Fibroblast of the aortic adventitia (primary cell): ENCODE results near the gene CEMIP. TPM values are rescaled to one million over a fixed set of nuclear protein-coding genes. Genes with fewer than 3 reads are reported as not detected.
A peak's percentile ranks its signal among the peaks of the same experiment; 100 is the strongest.

Source experiments
- DNase-seq: peaks from one replicate; pipeline ENCODE4 v3.0.0-alpha.2; 2010; ENCODE audit warnings: low read depth
- H3K4me3 ChIP-seq: 2 replicates; pipeline ENCODE4 v1.5.1; 2011; ENCODE audit warnings: low read depth, mild to moderate bottlenecking, control low read depth, low read length, moderate library complexity
- total RNA-seq: library from RNA; depleted of rRNA; stranded (reverse); fragments of >200 nt; gene quantifications from 2 replicates; pipeline ENCODE4 v1.2.3, GENCODE V29; 2012; ENCODE audit warnings: low replicate concordance
- TF ChIP-seq, protein P1 (sequence below): IDR thresholded peaks from 2 replicates; pipeline ENCODE4 v1.5.1; 2011; ENCODE audit warnings: mild to moderate bottlenecking, low read length, control low read depth, inconsistent platforms; ENCODE audit not compliant: insufficient read depth

Gene CEMIP
- total RNA-seq, 1 donor, result 225 TPM

DNA sequence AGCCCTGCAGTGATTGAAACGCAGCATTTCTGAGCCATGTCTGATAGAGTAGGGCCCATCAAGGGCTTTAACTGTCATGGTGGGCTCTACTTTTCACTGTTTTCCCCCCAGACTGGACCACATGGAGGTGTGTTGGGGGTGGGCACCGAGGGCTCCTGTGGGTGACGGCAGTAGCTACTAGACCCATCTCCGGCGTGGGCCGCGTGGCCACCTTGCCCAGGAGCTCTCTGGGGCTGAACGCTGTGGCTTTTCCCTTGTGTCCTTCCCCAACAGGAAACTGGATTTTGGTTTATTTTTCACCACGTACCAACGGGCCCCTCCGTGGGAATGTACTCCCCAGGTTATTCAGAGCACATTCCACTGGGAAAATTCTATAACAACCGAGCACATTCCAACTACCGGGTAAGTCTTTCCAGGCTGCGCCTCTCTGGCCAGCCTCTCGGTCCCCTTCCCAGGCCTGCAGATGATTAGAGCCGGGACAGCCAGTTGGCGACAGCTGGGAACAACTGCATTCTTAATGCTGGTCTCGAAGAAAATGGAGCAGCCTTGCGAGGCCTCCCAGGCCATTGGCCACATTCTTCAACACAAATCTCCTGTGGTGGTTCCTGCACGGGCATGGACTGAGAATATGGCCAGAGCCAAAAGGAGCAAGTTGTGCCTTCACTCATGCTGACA, 142.7 kb downstream of the CEMIP start:
- TF ChIP-seq, protein P1, sequence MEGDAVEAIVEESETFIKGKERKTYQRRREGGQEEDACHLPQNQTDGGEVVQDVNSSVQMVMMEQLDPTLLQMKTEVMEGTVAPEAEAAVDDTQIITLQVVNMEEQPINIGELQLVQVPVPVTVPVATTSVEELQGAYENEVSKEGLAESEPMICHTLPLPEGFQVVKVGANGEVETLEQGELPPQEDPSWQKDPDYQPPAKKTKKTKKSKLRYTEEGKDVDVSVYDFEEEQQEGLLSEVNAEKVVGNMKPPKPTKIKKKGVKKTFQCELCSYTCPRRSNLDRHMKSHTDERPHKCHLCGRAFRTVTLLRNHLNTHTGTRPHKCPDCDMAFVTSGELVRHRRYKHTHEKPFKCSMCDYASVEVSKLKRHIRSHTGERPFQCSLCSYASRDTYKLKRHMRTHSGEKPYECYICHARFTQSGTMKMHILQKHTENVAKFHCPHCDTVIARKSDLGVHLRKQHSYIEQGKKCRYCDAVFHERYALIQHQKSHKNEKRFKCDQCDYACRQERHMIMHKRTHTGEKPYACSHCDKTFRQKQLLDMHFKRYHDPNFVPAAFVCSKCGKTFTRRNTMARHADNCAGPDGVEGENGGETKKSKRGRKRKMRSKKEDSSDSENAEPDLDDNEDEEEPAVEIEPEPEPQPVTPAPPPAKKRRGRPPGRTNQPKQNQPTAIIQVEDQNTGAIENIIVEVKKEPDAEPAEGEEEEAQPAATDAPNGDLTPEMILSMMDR, result no peak
- no peak for DNase-seq
- no peak overlapping the region for H3K4me3 ChIP-seq

DNA sequence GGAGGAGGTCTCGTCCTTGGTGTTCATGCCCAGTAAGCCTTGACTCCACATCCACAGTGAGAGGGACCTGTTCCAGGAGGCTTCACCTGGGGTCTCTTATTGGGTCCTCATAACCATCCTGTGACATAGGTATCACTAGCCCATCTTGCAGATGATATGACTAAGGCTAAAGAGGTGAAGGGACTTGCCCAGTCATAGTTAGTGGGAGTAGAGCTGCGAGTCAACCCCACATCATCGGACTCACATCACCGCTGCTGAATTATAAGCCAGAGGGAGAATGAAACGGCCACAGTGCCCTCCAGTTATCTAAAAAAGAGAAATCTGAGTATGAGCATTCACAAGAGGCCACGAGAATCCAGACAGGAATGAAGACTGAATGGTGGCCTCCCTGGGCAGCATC, 144.5 kb downstream of the CEMIP start:
- TF ChIP-seq, protein P1, result no peak
- DNase-seq, result no peak
- H3K4me3 ChIP-seq, result no peak overlapping the region

DNA sequence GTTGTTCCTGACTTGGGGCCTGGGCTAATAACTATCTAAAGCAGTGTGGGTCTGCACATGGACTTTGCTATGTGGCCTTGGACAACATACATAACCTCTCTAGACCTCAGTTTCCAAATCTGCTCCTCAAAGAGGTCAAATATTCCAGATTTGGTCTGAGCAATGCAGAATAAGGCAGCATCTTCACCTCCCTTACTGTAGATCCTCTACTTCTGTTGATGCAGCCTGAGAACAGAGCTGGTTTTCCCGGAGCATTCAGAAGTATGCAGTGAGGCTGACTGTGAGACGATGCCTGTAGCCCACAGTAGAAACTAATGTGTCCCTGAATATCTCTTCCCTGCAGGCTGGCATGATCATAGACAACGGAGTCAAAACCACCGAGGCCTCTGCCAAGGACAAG, 145.1 kb downstream of the CEMIP start:
- no peak for DNase-seq
- TF ChIP-seq, protein P1, result no peak
- H3K4me3 ChIP-seq, result no peak overlapping the region

DNA sequence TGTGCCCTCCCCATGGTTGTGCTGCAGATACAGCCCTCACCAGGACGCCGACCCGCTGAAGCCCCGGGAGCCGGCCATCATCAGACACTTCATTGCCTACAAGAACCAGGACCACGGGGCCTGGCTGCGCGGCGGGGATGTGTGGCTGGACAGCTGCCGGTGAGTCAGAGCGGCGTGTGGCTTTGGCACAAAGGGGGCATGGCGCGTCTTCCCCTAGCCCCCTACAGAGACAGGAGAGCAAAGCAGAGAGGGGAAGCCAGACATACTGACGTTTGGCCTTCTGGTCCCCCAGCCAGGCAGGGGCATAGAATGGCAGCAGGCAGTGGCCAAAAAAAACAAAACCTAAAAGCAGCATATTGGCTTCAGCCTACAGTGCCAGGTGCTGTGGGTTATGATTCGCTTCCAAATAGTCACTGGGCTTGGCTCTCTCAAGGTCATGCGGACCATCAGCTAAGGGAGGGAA, 146.5 kb downstream of the CEMIP start:
- H3K4me3 ChIP-seq, result no peak overlapping the region
- DNase-seq, result no peak
- TF ChIP-seq, protein P1, result no peak

DNA sequence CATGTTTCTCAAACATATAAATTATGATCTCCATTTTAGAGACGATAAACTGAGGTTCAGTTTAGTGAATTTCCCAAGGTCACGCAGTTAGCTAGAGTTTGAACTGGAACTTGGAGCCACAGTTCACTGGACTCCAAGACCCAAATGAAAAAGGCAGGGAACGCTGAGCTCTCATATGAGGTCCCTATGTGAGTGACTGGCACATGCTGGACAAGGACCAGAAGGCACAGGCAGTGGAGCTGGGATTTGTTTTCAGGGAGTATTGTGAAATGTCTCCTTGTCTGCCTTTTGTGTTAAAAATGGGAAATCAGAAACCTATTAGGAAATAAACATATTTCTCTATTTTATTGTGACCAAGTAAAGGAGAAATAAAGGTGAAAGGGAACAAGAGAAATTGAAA, 147.0 kb downstream of the CEMIP start:
- DNase-seq, result no peak
- TF ChIP-seq, protein P1, result no peak

DNA sequence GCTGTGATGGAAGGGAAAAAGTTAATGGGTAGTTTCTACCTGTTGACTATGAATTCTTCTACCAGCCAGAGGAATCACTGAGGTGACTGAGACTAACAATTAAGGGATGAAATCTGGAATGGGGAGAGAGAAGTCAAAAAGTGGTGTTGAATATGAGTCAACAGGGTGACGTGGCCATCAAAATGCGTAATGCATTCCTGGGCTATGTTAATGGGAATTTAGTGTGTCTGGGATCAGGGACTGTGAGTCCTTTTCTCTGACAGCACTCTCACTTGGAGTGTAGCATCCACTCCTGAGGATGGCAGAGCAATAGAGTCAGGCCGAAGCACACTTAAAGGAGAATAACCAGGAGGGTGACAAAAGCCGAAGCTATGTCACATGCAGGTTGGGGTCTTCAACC, 150.1 kb downstream of the CEMIP start:
- TF ChIP-seq, protein P1, result no peak
- H3K4me3 ChIP-seq, result no peak overlapping the region
- peak; percentile 60 for DNase-seq

More for the DNA sequence above, 147.0 kb downstream of the CEMIP start:
- H3K4me3 ChIP-seq, result no peak overlapping the region

DNA sequence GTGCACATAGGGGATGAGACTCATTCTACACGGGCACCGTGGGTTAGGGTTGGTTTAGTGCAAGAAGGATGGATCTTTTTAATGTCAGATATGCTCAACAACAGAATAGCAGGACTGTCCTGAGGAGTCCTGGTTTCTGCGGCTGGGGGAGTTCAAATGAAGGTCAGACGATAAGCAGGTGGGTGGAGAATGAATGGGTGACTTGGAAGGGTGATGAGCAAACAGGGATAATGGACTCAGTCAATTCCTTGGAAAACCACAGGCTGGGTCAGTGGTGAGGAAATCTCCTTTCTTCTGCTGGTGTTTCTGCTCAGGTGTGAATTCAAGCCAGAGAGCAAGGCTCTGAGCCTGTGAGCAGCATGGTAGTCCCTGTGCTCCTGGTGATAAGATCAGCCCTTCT, 150.5 kb downstream of the CEMIP start:
- DNase-seq, result no peak
- TF ChIP-seq, protein P1, result no peak
- no peak overlapping the region for H3K4me3 ChIP-seq
